HepG2 (cell line): ENCODE results near the gene NIBAN1. TPM values are rescaled to one million over a fixed set of nuclear protein-coding genes. Genes with fewer than 3 reads are reported as not detected.

Experiments used
- ATAC-seq: fragments of 200-7000 bp; cut with Tn5 transposase; 3 replicates; pipeline ENCODE4 v1.9.1; 2020; ENCODE audit warnings: mild to moderate bottlenecking, moderate library complexity
- BruUV-seq: library from RNA; stranded (reverse); fragments of 400-500 nt; replicated peaks from 2 replicates; lab custom pipeline; 2021; lab: Mats Ljungman, UMichigan
- CTCF ChIA-PET: fragments of 300-600 bp; formaldehyde crosslinking; extraction: SDS; loops from one replicate; lab custom pipeline; 2021; ENCODE audit warnings: low total read pairs, inconsistent platforms, low intra/inter-chr PET ratio; lab: Yijun Ruan, JAX
- POLR2A ChIA-PET: fragments of 350-600 bp; sonication (Branson Sonifier 250); formaldehyde crosslinking; loops from one replicate; lab custom pipeline; 2020; ENCODE audit warnings: antibody characterized with exemption, inconsistent platforms; lab: Yijun Ruan, JAX
- DNase-seq: peaks from one replicate; pipeline ENCODE4 v3.0.0-alpha.2; 2015; ENCODE audit warnings: low spot score
- FAIRE-seq: peaks from 3 replicates; lab custom pipeline; 2011; peaks lifted over from hg19 to GRCh38; lab: Jason Lieb, UNC
- H2AFZ ChIP-seq: one replicate; pipeline ENCODE4 v1.6.1; 2011; ENCODE audit warnings: low read length, inconsistent platforms
- H3K27ac ChIP-seq: fragments of 300-600 bp; 3 replicates; pipeline ENCODE4 v1.8.0; 2011; ENCODE audit warnings: mixed run types, mild to moderate bottlenecking, mixed read lengths, low read length, inconsistent platforms; ENCODE audit not compliant: insufficient read depth; ENCODE audit errors: extremely low read length
- H3K27me3 ChIP-seq, 2 experiments: fragments of 200-600 bp in 1 of 2; 2 replicates in 1 of 2; 3 replicates in 1 of 2; pipeline versions ENCODE4 v1.6.0 to v1.8.0; 2011; ENCODE audit warnings: low read length in 2 of 2, mild to moderate bottlenecking in 2 of 2, moderate library complexity in 2 of 2, inconsistent platforms in 1 of 2; ENCODE audit not compliant: insufficient read depth in 2 of 2, control insufficient read depth in 1 of 2
- H3K36me3 ChIP-seq, 2 experiments: fragments of 200-600 bp in 1 of 2; replicated peaks in 1 of 2; 2 replicates in 1 of 2; 3 replicates in 1 of 2; pipeline versions ENCODE4 v1.5.1 to v1.8.0; 2011; ENCODE audit warnings: low read length in 2 of 2, inconsistent platforms in 1 of 2; ENCODE audit not compliant: insufficient read depth in 2 of 2, control insufficient read depth in 1 of 2
- H3K4me1 ChIP-seq: 2 replicates; pipeline ENCODE4 v1.5.1; 2012; ENCODE audit warnings: low read length, inconsistent platforms; ENCODE audit not compliant: insufficient read depth
- H3K4me2 ChIP-seq: 2 replicates; pipeline ENCODE4 v1.6.0; 2011; ENCODE audit warnings: low read depth, low read length, inconsistent platforms
- H3K4me3 ChIP-seq, 3 experiments: fragments of 200-600 bp in 1 of 3; sonication (generic), shearing (Covaris generic) in 1 of 3; replicated peaks in 1 of 3; 2 replicates each; pipeline ENCODE4 v1.5.1; 2011 to 2016; ENCODE audit warnings: low read length in 3 of 3, inconsistent platforms in 2 of 3, low read depth in 2 of 3, mild to moderate bottlenecking in 2 of 3, control low read depth in 1 of 3, mixed read lengths in 1 of 3; ENCODE audit not compliant: insufficient read depth in 1 of 3
- H3K79me2 ChIP-seq: one replicate; pipeline ENCODE4 v1.6.1; 2011; ENCODE audit warnings: low read length, inconsistent platforms; ENCODE audit not compliant: insufficient read depth
- H3K9ac ChIP-seq: 2 replicates; pipeline ENCODE4 v1.6.0; 2011; ENCODE audit warnings: mild to moderate bottlenecking, low read depth, low read length, inconsistent platforms; ENCODE audit not compliant: insufficient read depth
- H3K9me3 ChIP-seq: 2 replicates; pipeline ENCODE4 v1.5.1; 2012; ENCODE audit warnings: mild to moderate bottlenecking, low read length
- H4K20me1 ChIP-seq: 2 replicates; pipeline ENCODE4 v1.6.0; 2011; ENCODE audit warnings: inconsistent platforms, mild to moderate bottlenecking, low read length, moderate library complexity; ENCODE audit not compliant: insufficient read depth
- ETV6 ChIP-seq: sonication (generic); formaldehyde crosslinking; conservative IDR thresholded peaks from 2 replicates; pipeline ENCODE4 v1.4.0; 2020; ENCODE audit warnings: missing genetic modification reagents
- HDAC6 ChIP-seq: fragments of 200-600 bp; sonication (generic); IDR thresholded peaks from 2 replicates; pipeline ENCODE4 v1.7.0; 2017; ENCODE audit warnings: mild to moderate bottlenecking, antibody characterized with exemption, low read length, low read depth
- HOXA9 ChIP-seq: sonication (generic); formaldehyde crosslinking; IDR thresholded peaks from 2 replicates; pipeline ENCODE4 v1.8.1; 2022; ENCODE audit warnings: missing genetic modification reagents, mild to moderate bottlenecking, moderate library complexity, borderline replicate concordance
- NFE2L1 ChIP-seq: sonication (generic); formaldehyde crosslinking; IDR thresholded peaks from 2 replicates; pipeline ENCODE4 v1.4.0; 2020; ENCODE audit warnings: missing genetic modification reagents, mild to moderate bottlenecking, borderline replicate concordance
- PRPF4 ChIP-seq: fragments of 200-400 bp; formaldehyde crosslinking; IDR thresholded peaks from 2 replicates; pipeline ENCODE4 v1.6.1; 2016; ENCODE audit warnings: low read length, low read depth; ENCODE audit not compliant: poor library complexity, severe bottlenecking
- ZNF614 ChIP-seq: IDR thresholded peaks from 2 replicates; pipeline ENCODE4 v1.6.1; 2018; ENCODE audit warnings: missing biosample characterization, missing genetic modification reagents, inconsistent platforms, borderline replicate concordance
- WGBS: methylation state at CpG from one replicate; pipeline ENCODE4 v1.1.6; 2017; ENCODE audit warnings: low lambda C conversion rate; 5-methylcytosine and 5-hydroxymethylcytosine counted together
- in situ Hi-C: cut with HindIII; loops from 2 replicates; pipeline ENCODE4 v1.10.0; 2017; ENCODE audit warnings: low pct_unique_long_range_greater_than_20kb; ENCODE audit not compliant: extremely low pct_ligation_motif_present
- intact Hi-C: fragments of 100-400 bp; cut with micrococcal nuclease; formaldehyde crosslinking; loops from one replicate; pipeline ENCODE4 v1.10.0; 2022; ENCODE audit not compliant: unreplicated experiment
- polyA plus RNA-seq, 8 experiments: library from polyadenylated mRNA; depleted of rRNA in 3 of 8; stranded (reverse) in 7 of 8; unstranded in 1 of 8; fragments of >200 nt; fragmentation: Illumina TruSeq in 4 of 8; extraction: Trizol in 4 of 8; gene quantifications; 2 replicates each; pipeline versions ENCODE4 v1.2.1 to v1.2.3, GENCODE V29; 2011 to 2016; ENCODE audit warnings: low read depth in 4 of 8, missing spikeins in 1 of 8, mixed read lengths in 1 of 8; ENCODE audit not compliant: insufficient read depth in 1 of 8
- total RNA-seq, 5 experiments: library from RNA; depleted of rRNA; stranded (reverse); fragments of >200 nt; fragmentation: Illumina TruSeq; extraction: Trizol; gene quantifications; 2 replicates each; pipeline ENCODE4 v1.2.3, GENCODE V29; 2016; ENCODE audit warnings: low read depth in 1 of 5
- TF ChIP-seq, protein P1 (sequence below): fragments of 450-650 bp; IDR thresholded peaks from 2 replicates; pipeline ENCODE4 v1.6.1; 2016
- TF ChIP-seq, protein P2 (sequence below): sonication (generic); formaldehyde crosslinking; IDR thresholded peaks from 2 replicates; pipeline ENCODE4 v1.4.0; 2020; ENCODE audit warnings: missing genetic modification reagents, low read depth, mild to moderate bottlenecking, borderline replicate concordance
- TF ChIP-seq, protein P3 (sequence below): fragments of 450-650 bp; IDR thresholded peaks from 2 replicates; pipeline ENCODE4 v1.6.1; 2017; ENCODE audit warnings: mild to moderate bottlenecking

NIBAN1 gene
- total and polyA plus RNA-seq, 2 of the 13 experiments (the other 11 are each of a cell fraction or from before 2014, with no cell fraction given), result not detected

DNA sequence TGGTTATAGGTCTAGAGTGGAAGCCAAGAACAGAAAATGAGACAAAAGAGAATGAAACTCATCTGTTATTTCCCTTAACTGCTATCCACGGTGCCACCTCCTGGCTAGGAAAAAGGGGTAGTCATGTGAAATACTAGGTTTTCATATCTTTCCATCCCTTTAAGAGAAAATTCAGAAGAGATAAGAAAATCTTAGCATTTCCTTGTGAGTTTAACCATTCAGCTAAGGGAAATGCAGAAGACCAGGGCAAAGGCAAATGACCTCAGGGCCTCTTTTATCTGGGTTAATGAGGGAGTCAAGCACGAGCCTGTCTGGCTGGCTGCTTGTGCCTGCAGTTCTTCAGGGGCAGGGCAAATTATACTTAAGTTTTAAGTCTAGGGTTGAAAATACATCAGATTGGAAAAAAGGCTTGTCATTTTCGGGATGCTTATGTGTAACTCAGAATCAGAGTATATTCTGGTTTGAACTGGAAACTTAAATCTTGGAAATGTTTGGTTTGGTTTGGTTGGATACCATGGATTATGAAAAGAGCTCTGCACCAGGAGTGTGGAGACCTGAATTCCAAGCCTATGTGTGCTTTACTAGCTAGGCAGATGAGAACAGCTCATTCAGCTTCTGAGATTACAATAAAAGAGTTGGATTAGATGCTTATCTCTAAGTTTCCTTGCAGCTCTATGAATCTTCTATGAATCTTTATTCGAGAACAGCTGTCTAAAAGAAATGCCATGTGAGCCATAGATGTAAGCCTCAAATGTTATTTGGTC is 19.9 kb downstream of the NIBAN1 start:
- H3K9me3 ChIP-seq, result no peaks in the 10 kb centered on the region
- DNase-seq, result no peak
- 17% methylated on average over 4 of the region's 4 CpGs for WGBS
- H3K36me3 ChIP-seq, result no peaks in the 10 kb centered on the region
- no peak overlapping the region for H2AFZ ChIP-seq
- no TSS peak for BruUV-seq
- no peaks in the 10 kb centered on the region for H3K79me2 ChIP-seq
- H3K4me1 ChIP-seq, result no peaks in the 10 kb centered on the region
- in situ Hi-C loops, result no loop called here
- intact Hi-C loops, result no loop called here
- no peak overlapping the region for H3K27ac ChIP-seq
- no peak overlapping the region for H3K4me2 ChIP-seq
- H3K4me3 ChIP-seq, result no peak overlapping the region
- no peak overlapping the region for H3K9ac ChIP-seq
- POLR2A ChIA-PET, result no interaction called here
- FAIRE-seq, result no peak
- no peaks in the 10 kb centered on the region for H4K20me1 ChIP-seq
- 0 out of 5 replicates have a peak, but pooled peaks cover 0 to 3% of the 10 kb centered on the region in 2 experiments for H3K27me3 ChIP-seq
- ATAC-seq, result no peak
- TF ChIP-seq HDAC6 (no peak), PRPF4 (no peak), ZNF614 (CRISPR knock-in tag) (no peak), NFE2L1 (CRISPR knock-in tag) (no peak), ETV6 (no peak), HOXA9 (no peak)
- TF ChIP-seq, protein P1, sequence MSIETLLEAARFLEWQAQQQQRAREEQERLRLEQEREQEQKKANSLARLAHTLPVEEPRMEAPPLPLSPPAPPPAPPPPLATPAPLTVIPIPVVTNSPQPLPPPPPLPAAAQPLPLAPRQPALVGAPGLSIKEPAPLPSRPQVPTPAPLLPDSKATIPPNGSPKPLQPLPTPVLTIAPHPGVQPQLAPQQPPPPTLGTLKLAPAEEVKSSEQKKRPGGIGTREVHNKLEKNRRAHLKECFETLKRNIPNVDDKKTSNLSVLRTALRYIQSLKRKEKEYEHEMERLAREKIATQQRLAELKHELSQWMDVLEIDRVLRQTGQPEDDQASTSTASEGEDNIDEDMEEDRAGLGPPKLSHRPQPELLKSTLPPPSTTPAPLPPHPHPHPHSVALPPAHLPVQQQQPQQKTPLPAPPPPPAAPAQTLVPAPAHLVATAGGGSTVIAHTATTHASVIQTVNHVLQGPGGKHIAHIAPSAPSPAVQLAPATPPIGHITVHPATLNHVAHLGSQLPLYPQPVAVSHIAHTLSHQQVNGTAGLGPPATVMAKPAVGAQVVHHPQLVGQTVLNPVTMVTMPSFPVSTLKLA, result no peak
- TF ChIP-seq, protein P2, sequence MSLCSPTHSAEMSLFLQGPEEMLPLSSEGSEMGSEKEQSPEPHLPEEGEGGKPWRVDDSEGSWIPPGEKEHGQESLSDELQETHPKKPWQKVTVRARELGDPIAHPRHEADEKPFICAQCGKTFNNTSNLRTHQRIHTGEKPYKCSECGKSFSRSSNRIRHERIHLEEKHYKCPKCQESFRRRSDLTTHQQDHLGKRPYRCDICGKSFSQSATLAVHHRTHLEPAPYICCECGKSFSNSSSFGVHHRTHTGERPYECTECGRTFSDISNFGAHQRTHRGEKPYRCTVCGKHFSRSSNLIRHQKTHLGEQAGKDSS, result no peak
- TF ChIP-seq, protein P3, sequence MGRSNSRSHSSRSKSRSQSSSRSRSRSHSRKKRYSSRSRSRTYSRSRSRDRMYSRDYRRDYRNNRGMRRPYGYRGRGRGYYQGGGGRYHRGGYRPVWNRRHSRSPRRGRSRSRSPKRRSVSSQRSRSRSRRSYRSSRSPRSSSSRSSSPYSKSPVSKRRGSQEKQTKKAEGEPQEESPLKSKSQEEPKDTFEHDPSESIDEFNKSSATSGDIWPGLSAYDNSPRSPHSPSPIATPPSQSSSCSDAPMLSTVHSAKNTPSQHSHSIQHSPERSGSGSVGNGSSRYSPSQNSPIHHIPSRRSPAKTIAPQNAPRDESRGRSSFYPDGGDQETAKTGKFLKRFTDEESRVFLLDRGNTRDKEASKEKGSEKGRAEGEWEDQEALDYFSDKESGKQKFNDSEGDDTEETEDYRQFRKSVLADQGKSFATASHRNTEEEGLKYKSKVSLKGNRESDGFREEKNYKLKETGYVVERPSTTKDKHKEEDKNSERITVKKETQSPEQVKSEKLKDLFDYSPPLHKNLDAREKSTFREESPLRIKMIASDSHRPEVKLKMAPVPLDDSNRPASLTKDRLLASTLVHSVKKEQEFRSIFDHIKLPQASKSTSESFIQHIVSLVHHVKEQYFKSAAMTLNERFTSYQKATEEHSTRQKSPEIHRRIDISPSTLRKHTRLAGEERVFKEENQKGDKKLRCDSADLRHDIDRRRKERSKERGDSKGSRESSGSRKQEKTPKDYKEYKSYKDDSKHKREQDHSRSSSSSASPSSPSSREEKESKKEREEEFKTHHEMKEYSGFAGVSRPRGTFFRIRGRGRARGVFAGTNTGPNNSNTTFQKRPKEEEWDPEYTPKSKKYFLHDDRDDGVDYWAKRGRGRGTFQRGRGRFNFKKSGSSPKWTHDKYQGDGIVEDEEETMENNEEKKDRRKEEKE, result no peak
- CTCF ChIA-PET, result no interaction called here
